NCI-H1417 treated with DMSO at 0.1 percent for 48 hours (cell line): ENCODE measurements around the gene KCNJ15.

Source experiments
- DNase-seq: peaks from one replicate; lab custom pipeline; 2025; lab: John Stamatoyannopoulos, UW

Gene KCNJ15

DNA sequence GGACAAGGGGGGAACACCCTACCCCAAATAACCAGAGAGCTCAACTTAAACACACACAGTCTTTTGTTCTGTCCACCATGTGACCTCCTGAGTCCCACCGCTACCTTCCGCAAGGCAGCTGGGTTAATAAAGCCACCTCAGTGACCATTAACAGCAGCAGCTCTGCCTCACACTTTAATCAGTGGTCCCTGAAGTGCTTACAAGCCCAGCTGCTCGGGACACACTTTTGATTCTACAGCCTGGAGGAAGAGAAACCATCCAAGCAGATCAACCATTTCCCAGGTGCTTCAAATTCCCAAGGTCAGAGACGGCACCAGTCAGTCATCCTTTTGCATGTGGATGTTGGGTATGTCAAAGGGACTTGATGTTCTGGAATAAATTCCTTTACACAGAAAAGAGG lies 70.1 kb downstream of the KCNJ15 start:
- DNase-seq, result no peak

DNA sequence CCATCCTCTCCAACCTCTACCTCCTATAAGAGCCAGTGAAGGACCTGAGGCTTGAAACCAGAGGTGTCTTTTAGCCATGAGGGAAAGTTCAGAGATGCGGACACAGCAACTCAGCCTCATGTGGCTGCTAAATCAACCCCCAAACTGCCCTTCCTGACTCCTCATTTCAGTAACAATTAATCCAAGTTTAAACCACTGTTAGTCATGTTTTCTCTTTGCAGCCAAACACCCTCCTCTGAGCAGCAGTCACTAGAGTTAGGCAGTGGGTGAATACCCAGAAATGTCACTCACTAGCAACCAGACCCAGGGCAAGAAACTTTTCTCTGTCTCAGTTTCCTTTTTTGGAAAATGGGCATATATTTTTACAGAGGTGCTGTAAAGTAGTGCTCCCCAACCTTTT lies 71.2 kb downstream of the KCNJ15 start:
- no peak for DNase-seq

DNA sequence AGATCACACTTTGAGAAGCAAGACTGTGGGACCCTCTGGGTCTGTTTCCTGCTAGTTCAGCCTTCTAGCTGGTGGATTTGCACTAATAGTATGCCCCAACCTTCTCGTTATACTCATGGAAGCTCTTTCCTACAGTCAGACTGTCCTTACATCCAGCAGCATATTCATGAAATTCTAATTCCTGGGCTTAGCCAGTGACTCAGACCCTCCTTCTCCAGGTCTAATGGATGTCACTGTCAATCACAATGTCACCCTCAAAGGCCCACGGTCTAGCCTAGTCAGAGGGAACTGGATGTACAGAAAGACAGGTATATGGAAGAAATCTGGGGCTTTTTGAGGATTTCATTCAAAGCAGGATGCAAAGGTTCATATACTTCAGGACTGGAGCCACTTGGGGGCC lies 72.4 kb downstream of the KCNJ15 start:
- DNase-seq, result no peak

DNA sequence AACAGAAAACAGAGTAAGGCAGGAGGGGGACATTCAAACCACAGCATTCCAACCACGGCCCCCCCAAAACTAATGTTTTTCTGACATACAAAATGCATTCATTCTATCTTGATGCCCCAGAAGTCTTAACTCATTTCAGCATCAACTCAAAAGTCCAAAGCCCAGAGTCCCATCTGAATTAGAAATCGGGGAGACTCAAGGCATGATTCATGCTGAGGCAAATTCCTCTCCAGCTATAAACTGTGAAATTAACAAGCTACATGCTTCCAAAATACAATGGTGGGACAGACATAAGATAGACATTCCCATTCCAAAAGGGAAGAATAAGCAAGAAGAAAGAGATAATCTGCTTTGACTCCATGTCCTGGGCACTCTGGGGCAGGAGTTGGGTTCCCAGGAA lies 73.9 kb downstream of the KCNJ15 start:
- no peak for DNase-seq

DNA sequence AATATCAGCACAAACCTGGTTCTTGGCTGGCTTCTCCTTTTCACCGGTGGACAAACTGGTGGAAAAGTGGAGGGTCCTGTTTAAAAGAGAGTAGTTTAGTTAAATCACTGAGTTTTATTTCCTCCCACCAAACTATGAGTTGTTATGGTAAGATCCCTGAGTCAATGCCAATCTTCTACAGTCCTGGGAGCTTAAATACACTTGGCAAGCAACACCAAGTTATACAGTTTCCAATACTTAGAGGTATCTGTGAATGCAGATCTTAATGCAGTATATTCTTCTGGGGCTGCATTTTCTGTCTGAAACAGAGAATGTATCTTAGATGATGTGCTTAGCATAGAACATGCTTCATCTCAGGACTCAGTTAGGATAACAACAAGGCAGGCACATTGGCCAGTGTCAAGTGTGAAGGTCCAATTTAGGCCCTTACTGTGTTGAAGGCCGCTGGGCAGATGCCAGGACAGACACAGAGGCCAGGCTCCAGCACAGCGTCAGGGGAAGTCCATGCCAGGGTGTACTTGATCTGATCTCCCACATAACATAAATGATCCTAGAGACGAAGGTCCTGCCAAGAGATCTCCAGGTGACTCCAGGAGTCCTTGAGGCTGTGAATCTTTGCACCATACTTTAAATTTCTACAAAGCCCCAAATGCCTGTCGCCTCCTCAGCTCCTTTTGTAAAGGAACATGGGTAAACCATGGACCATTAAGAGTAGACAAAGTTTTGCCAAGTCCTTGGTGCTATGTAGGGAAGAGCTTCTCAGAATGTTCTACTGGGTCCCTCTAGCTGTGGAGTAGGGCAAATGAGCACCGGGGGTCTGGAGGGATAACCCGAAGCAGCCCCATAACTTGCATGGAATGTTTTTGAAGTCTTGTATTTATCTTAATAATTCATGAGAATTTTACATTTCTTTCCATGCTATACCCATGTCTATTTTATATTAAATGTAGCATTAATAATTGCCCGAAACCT lies 76.8 kb downstream of the KCNJ15 start:
- no peak for DNase-seq

DNA sequence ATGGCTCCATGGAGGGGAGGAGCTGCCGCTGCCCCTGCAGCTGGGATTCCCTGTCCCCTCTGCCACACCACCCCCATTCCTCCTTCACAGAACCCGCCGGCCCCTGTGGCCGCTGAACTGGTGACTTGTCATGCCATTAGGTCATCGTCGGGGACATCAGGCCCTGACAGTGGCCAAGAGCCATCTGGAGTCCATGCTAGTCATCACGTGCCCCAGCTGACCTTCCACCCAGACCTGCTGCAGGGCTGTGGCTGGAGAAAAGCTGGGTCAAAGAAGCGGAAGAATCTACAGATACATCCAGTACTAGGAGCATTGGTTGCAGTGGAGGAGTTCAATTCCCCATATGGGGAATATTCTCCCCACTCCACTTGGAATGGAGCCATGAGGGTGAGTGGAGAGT lies 78.1 kb downstream of the KCNJ15 start:
- DNase-seq, result no peak

DNA sequence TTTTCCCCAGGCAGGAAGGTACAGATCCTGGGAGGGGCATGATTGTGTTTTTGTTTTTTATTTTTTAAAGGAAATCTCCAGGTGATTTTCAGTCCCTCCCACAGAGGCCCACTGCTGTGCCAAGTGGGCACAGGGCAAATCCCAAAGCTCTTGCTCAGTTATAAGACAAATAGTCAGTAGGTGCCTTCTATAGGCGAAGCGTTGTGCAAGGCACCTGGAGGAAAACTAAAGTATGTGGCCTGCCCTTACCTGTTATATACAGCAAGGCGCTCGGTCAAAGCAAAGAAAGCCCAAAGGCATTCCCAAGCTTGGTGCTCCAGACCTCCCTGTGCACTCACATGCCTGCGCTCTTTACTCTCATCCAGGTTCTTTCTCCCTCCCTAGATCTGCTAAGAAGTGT lies 81.0 kb downstream of the KCNJ15 start:
- DNase-seq, result no peak

DNA sequence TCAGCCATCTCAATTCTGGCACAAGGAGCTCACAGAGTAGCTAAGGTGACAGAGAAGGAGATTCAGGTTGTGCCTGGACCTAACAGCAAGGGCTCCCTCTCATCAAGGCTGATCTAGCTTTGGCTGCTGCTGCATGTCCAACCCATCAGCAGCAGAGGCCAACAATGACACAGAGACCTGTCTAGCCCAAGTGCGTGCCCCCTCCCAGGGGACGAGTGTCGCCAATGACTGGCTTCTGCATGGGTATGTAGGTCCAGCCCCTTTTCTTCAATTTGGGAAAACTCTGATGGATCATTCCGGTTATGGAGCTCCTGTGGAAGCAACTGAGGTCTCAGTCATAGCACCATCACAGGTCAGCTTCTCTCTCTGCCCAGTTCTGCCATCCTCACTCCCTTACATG lies 83.3 kb downstream of the KCNJ15 start:
- DNase-seq, result no peak

DNA sequence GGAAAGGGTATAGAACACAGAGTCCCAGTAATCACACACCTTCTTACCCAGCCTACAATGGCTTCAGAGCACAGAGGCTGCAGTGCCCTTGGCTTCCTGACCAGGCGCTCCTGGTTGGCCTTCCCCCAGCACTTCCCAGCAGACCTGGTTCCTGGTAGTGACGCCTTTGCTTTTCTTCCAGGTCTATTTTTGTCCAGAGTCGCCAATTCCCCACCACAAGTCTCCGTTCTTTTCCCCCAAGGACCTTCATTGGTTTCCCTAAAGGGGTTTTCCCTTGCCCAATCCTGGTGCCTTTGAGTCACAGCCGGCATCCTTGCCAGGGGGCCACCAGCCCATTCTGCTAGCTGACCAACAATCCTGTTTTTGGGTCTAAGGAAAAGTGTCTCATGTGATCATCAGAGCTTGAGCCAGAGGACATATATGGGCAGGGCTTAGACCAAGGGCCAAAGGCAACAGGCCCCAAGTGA lies 84.8 kb downstream of the KCNJ15 start:
- DNase-seq, result no peak

DNA sequence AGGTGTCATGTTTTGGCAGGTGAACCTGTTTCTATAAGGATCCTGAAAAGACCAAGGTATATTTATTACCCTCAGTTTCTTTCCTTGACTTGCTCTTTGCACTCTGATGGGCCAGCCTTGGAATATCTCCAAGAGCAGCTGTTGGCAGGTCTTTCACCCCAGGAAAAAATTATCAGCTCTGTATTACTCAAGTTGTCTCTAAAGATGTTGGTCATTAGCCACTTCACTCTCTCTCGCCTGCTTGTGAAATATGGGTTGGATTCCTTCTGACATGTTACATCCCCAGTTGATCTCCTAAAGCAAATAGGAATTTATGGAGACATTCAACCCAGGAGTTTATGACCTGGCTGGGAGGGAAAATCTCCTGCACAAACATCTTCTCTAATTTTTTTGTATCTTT lies 85.9 kb downstream of the KCNJ15 start:
- DNase-seq, result no peak

DNA sequence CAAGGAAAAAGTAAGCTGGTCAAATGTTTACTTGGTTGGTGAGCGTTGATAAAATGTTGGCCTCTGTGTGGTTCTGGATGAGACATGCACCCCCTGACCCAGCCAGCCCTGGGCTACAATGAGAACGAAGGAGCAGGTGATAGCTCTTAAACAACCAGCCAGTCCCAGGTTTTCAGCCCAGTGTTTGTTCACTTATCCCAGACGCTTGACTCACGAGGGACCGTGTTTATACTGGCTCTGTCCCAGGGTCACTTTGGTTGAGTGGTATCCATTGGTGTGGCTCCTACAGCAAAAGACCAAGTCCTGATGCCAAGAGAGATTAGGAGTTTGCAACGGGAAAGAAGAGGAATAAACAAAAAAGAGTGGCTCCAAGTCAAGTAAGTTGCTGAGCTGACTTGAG lies 86.9 kb downstream of the KCNJ15 start:
- DNase-seq, result no peak

DNA sequence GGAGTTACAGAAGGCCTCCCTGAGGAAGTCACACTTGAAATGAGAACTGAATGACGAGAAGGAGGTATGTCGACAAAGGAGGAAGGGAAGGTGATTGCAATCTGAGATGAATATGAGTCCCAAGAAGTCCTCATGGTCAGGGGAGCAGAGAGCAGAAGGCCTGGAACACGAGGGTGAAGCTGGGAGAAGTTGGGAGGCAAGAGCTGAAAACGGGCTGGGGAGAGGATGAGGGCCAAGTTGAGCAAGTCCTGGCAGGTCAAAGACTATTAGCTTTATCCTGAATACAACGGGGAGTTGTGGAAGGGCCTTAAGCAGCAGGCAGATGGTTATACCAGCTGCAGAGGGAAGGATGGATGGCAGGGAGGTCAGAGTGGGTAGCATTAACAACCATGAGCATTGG lies 89.5 kb downstream of the KCNJ15 start:
- no peak for DNase-seq

DNA sequence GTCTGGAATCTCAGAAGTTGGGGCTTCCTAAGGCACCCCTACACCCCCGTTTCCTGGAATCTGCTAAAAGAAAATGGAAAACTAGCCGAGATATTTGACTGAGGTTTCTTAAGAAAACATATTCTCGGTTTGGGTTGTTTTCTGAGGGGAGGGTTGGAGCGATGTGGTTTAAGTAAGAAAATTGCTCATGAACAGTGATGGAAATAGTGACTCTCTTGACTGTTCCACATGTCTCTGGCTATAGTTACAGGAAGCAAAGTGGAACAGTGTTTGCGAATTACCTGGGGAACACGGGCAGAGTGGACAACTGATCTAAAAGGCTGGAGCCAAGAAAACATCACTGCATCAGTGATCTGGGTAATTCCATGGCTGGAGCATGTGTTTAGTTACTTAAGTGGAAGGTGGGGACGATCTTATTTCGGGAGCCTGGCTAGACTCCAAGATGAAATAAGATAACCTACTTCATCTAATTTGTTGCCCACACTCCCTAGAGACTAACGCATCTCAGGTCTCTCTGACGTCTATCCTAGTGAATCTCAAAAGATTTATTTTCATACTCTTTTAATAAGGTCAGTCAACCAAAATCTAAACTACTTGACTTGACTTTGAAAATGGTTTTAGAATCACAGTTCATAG lies 92.4 kb downstream of the KCNJ15 start:
- no peak for DNase-seq

DNA sequence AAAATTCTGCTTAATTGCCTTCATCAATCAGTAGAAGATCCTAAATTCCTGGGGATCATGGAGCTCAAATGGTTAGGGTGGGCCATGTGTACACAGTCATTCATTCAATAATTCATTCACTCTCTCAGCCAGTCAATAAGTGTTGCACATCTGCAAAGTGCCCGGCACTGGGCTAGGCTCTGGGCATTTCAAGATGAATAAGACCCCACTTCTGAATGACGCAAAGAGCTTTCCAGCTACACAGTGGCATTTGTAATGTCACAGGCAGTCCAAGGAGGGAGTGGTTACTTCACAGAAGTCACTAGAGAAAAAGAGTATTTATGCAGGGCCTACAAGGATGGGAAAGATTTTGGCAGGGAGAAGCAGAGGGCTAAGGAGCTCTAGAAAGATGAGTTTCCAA lies 93.2 kb downstream of the KCNJ15 start:
- no peak for DNase-seq

DNA sequence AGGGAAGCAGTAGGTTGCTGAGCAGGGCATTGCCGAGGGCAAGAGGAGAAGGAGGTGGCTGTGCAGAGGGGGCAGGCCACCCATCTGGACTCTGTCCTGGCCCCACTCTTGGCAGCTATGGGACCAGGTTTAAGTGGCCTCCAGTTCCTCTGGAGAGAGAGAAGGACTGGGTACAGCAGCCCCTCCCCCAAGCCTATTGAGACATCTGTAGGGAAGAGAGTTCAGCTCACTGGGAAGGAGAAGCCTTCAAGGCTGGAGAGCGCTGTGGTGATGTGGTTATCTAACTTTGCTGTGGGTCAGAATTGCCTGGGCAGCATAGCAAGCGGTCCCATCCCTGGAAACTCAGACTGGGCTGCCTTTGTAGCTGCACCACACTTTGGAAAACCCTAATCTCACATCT lies 93.9 kb downstream of the KCNJ15 start:
- DNase-seq, result no peak

DNA sequence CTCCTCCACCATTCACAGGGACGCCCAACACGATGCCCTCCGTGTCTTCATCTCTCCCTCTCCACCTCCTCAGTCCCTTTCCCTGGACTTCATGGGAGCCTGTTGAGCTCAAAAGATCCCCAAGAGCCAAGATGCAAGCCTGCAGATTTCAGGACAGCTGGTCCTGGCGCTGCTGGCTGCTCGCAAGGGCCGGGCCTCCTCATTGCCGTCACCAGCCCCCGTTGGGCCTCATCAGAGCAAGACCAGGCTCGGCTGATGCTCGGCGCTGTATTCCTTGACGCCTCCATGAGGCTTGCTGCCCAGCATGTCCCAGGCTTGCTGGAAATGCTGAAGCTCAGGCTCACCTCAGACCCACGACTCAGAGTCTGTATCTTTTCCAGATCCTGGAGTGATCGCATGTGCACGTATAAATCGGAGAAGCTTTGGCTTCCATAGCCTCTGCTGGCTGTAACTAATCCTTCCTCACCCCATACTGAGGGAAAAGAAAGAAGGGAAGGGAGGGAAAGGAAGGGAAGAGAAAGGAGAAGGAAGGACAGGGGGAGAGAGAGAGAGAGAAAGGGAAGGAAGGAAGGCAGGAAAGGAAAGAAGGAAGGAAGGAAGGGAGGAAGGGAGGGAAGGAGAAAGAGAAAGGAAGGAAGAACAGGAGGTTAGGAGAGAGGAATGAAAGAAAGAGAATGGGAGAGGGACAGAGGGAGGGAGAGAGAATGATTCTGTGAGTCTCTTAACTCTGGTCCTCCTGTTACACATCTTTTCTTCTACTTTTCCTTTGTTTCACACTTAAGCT lies 94.6 kb downstream of the KCNJ15 start:
- no peak for DNase-seq

DNA sequence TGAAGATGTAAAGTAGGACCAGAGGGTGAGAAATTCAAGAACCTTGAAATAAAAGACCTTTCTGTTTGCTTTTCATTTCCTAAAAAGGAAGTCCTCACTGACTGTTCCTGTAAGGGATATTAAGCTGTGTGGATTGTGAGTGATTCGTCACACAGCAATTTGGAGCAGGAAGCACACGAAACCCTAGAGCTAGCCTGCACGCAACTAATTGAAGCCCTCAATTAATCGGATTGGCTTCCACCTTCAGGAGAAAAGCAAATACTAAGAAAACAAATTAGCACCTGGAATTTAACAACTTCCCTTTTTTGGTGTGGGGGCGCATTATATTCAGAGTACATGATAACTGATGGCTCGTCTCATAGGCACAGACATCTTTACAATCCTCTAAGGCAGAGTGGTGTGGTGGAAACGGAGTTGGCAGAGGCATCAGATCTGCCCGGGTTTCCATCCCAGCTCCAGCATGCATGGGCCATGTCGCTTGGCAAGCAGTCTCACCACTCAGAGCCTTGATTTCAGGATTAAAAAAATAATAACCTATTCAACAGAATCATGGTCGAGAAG lies 95.2 kb downstream of the KCNJ15 start:
- no peak for DNase-seq

DNA sequence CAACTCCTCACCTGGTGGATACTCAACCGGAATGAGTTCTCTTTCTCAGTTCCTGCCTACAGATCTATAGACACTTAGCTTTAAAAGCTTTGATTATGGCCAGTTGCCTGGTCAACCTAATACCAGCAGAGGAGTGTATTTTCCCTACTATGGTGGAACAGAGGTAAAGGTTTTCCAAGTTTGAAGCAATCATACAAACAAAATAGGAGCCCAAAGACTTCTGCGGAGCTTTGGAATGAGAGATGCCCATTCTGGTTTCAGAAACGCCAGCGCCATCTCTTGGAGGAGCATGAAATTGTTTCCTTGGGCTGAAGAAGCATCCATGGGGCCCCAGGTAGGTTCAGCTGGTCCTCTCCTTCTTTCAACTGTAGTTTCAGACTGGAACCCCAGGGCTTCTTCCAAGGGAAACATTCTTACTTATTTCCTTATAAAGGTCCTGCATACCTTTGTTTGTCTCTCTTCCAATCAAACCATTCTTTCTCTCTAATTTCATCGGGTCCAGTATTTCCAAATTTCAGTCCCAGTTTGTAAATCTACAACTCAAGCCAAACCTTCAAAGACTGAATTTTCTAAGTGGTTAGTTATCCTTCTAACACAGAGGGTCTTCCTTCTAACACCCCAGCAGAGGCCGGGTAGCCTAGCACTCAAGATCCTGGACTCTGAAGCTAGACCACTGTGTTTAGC lies 95.9 kb downstream of the KCNJ15 start:
- DNase-seq, result peak; percentile 33

DNA sequence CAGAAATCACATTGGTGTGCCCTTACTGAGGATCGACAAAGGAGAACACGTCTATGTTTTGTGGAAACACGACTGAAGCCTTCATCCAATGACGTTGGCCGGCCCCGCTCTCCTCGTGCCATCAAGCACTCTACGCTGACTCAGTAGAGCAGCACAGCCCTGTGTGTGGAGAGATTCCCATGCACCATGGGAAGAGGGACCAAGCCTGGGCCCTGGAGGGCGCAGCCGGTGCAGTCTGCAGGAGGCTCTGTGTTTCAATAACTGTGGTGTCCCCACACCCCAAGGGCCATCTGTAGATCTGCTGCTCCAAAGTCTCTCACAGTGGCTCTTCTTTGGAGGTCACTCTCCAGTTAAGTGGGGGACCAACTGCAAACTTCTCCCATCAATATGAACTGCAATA lies 97.4 kb downstream of the KCNJ15 start:
- no peak for DNase-seq

DNA sequence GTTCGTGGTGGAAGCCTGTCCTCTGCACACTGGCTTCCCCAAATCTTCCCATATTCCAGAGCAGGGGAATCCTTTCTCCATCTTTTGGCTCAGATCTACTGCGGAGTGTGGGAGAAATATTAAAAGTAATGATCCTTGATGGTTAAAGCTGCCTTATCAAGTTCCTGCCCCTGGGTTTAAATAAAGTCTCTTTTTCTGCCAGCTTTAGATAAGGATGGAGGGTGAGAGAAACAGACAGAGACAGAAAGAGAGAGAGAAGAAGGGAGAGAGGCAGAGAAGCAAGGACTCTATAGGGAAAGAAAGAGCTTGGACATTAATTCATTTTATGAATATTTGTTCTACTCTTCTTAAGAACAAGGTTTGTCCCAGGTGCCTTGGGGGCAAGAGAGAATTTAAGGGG lies 98.0 kb downstream of the KCNJ15 start:
- DNase-seq, result no peak

DNA sequence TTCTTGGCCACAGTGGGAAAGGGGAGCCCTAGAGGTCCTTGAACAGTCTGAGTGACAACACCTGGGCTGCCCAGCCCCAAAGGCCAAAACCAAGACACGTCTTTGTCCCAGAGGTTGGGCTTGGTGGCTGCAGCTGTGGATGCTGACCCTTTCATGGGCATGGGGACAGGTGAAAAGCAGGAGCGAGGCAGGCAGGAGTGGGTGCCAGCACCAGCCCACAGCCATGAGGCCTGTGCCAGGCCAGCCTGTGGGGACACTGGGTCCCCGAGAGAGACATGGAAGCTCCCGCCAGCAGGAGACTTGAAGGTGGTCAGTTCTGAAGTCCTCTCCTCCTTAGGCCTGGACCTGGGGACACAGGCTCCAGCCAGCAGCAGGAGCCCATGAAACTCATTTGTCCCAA lies 98.6 kb downstream of the KCNJ15 start:
- no peak for DNase-seq
